ENCODE data around the gene EXOC3L4. TPM values are rescaled to one million over a fixed set of nuclear protein-coding genes. Genes with fewer than 3 reads are reported as not detected.

The EXOC3L4 gene
- total RNA-seq, 1 experiment from 2014 or later = not detected

- ChIA-PET RAD21 (ENCODE audit: low non-redundant PET in 1 of 2, low total read pairs in 2 of 2, uncharacterized antibody in 2 of 2, unreplicated experiment in 2 of 2) (no interaction called here), CTCF (interaction anchor here (1.8 kb wide), 1 partner anchor 17 kb away, joined by 5 read pairs; no protein-coding TSS in a partner anchor), POLR2A (no interaction called here)
- Histone ChIP-seq H3K9me3 (ENCODE audit: control insufficient read depth in 1 of 2, insufficient read depth in 1 of 2, low read depth in 1 of 2, low read length in 2 of 2) (no peaks in the 10 kb centered on the region), H3K9me2 (ENCODE audit: insufficient read depth) (no peaks in the 10 kb centered on the region), H3K36me3 (ENCODE audit: control insufficient read depth in 1 of 2, insufficient read depth in 2 of 2, low read length in 2 of 2) (no peaks in the 10 kb centered on the region), H4K20me1 (ENCODE audit: insufficient read depth) (no peaks in the 10 kb centered on the region), H3K27ac (ENCODE audit: low read depth, low read length) (no peak overlapping the region), H3K4me1 (ENCODE audit: control insufficient read depth in 1 of 2, insufficient read depth in 2 of 2, low read length in 2 of 2) (peaks cover 25 to 40% of the 10 kb centered on the region in 2 experiments), H3K79me2 (ENCODE audit: insufficient read depth, low read length) (no peaks in the 10 kb centered on the region), H3K9ac (ENCODE audit: low read length) (no peak overlapping the region), H3K27me3 (ENCODE audit: insufficient read depth, low read length) (no peaks in the 10 kb centered on the region), H3K4me2 (ENCODE audit: low read length) (no peak overlapping the region), H2AFZ (ENCODE audit: low read depth, low read length, poor library complexity, severe bottlenecking) (no peak overlapping the region), H3K4me3 (replicated peaks in 1 of 2; ENCODE audit: low read depth in 1 of 2, low read length in 2 of 2) (no peak overlapping the region)
- TF ChIP-seq CBX3 (IDR thresholded peaks at IDR 0.05; ENCODE audit: low read depth) (no peak), SP1 (IDR thresholded peaks at IDR 0.05; ENCODE audit: low read depth) (no peak), SRF (IDR thresholded peaks at IDR 0.05; ENCODE audit: low read depth) (no peak), EGR1 (IDR thresholded peaks at IDR 0.05; ENCODE audit: low read depth) (no peak), POLR2AphosphoS5 (IDR thresholded peaks at IDR 0.05; ENCODE audit: low read depth, low read length) (no peak), EZH2 (IDR thresholded peaks at IDR 0.05) (no peak), SIN3A (IDR thresholded peaks at IDR 0.05; ENCODE audit: low read depth) (no peak), TCF7L2 (IDR thresholded peaks at IDR 0.05; ENCODE audit: borderline replicate concordance, extremely low read depth, insufficient read depth, insufficient read length) (no peak), RAD21 (IDR thresholded peaks at IDR 0.05; ENCODE audit: low read depth) (no peak), ZNF274 (IDR thresholded peaks at IDR 0.05; ENCODE audit: low read depth, low read length) (no peak), YY1 (IDR thresholded peaks at IDR 0.05; ENCODE audit: extremely low read depth, insufficient replicate concordance, low read depth, low read length) (no peak), CEBPB (IDR thresholded peaks at IDR 0.05; ENCODE audit: low read depth) (no peak), EZH2phosphoT487 (IDR thresholded peaks at IDR 0.05; ENCODE audit: borderline replicate concordance) (no peak), JUND (IDR thresholded peaks at IDR 0.05) (no peak), ZFX (IDR thresholded peaks at IDR 0.05) (no peak), POLR2A (IDR thresholded peaks at IDR 0.05; ENCODE audit: borderline replicate concordance, extremely low read depth, insufficient read depth, insufficient read length) (no peak), REST (IDR thresholded peaks at IDR 0.05; ENCODE audit: low read depth) (no peak)
- TF ChIP-seq, protein P1, sequence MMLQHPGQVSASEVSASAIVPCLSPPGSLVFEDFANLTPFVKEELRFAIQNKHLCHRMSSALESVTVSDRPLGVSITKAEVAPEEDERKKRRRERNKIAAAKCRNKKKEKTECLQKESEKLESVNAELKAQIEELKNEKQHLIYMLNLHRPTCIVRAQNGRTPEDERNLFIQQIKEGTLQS (IDR thresholded peaks at IDR 0.05) = no peak
- TF ChIP-seq, protein P2, sequence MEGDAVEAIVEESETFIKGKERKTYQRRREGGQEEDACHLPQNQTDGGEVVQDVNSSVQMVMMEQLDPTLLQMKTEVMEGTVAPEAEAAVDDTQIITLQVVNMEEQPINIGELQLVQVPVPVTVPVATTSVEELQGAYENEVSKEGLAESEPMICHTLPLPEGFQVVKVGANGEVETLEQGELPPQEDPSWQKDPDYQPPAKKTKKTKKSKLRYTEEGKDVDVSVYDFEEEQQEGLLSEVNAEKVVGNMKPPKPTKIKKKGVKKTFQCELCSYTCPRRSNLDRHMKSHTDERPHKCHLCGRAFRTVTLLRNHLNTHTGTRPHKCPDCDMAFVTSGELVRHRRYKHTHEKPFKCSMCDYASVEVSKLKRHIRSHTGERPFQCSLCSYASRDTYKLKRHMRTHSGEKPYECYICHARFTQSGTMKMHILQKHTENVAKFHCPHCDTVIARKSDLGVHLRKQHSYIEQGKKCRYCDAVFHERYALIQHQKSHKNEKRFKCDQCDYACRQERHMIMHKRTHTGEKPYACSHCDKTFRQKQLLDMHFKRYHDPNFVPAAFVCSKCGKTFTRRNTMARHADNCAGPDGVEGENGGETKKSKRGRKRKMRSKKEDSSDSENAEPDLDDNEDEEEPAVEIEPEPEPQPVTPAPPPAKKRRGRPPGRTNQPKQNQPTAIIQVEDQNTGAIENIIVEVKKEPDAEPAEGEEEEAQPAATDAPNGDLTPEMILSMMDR (IDR thresholded peaks at IDR 0.05 in 2 of 3, conservative IDR thresholded peaks at IDR 0.05 in 1 of 3; ENCODE audit: borderline replicate concordance in 1 of 3, insufficient read depth in 1 of 3, low read depth in 2 of 3, low read length in 2 of 3) = no peak
- TF ChIP-seq, protein P3, sequence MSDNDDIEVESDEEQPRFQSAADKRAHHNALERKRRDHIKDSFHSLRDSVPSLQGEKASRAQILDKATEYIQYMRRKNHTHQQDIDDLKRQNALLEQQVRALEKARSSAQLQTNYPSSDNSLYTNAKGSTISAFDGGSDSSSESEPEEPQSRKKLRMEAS (IDR thresholded peaks at IDR 0.05) = no peak
- ATAC-seq (no peak), DNase-seq (ENCODE audit: low read depth, low spot score) (no peak)
- intact Hi-C loops (cut with micrococcal nuclease) = no loop called here
- no TSS peak for BruUV-seq (replicated peaks)
These were observed 63.4 kb downstream of the EXOC3L4 start for GRCh38 chr14:103157969-103158368.

All from HCT116 (cell line).